Fibroblast of lung (primary cell): ENCODE results near the gene TDP1. TPM values are rescaled to one million over a fixed set of nuclear protein-coding genes. Genes with fewer than 3 reads are reported as not detected.

Experiments
- DNase-seq, 2 donors: peaks; one replicate each; pipeline versions ENCODE4 v3.0.0 to v3.0.0-alpha.2; 2010; ENCODE audit warnings: low read depth in 2 of 2
- H2AFZ ChIP-seq: 2 replicates; pipeline ENCODE4 v1.5.1; 2012; ENCODE audit warnings: low read length, control low read depth, inconsistent platforms
- H3K27ac ChIP-seq: 2 replicates; pipeline ENCODE4 v1.5.1; 2011; ENCODE audit warnings: low read length, control low read depth; ENCODE audit not compliant: insufficient read depth
- H3K27me3 ChIP-seq: 2 replicates; pipeline ENCODE4 v1.5.1; 2011; ENCODE audit warnings: mild to moderate bottlenecking, low read length; ENCODE audit not compliant: control insufficient read depth, insufficient read depth
- H3K36me3 ChIP-seq: 2 replicates; pipeline ENCODE4 v1.5.1; 2011; ENCODE audit warnings: low read length; ENCODE audit not compliant: control insufficient read depth, insufficient read depth
- H3K4me1 ChIP-seq: 2 replicates; pipeline ENCODE4 v1.5.1; 2011; ENCODE audit warnings: low read length; ENCODE audit not compliant: control insufficient read depth, insufficient read depth; ENCODE audit errors: extremely low read depth
- H3K4me2 ChIP-seq: 2 replicates; pipeline ENCODE4 v1.5.1; 2011; ENCODE audit warnings: low read length, control low read depth; ENCODE audit not compliant: insufficient read depth; ENCODE audit errors: extremely low read depth
- H3K4me3 ChIP-seq, 4 experiments: fragments of 200-600 bp in 1 of 4; sonication (generic) in 1 of 4; replicated peaks in 1 of 4; 2 replicates each; pipeline ENCODE4 v1.5.1; 2011 to 2016; ENCODE audit warnings: low read length in 4 of 4, low read depth in 3 of 4, mild to moderate bottlenecking in 3 of 4, control low read depth in 2 of 4, inconsistent platforms in 1 of 4, mixed read lengths in 1 of 4; ENCODE audit not compliant: insufficient read depth in 1 of 4; ENCODE audit errors: control extremely low read depth in 1 of 4
- H3K79me2 ChIP-seq: 2 replicates; pipeline ENCODE4 v1.5.1; 2012; ENCODE audit warnings: mild to moderate bottlenecking, low read length, inconsistent platforms; ENCODE audit not compliant: control insufficient read depth, insufficient read depth
- H3K9ac ChIP-seq: 2 replicates; pipeline ENCODE4 v1.5.1; 2011; ENCODE audit warnings: mild to moderate bottlenecking, low read length, control low read depth; ENCODE audit not compliant: insufficient read depth
- H3K9me3 ChIP-seq: 2 replicates; pipeline ENCODE4 v1.5.1; 2012; ENCODE audit warnings: low read depth, low read length; ENCODE audit not compliant: control insufficient read depth, insufficient read depth
- H4K20me1 ChIP-seq: 2 replicates; pipeline ENCODE4 v1.5.1; 2011; ENCODE audit warnings: low read length; ENCODE audit not compliant: control insufficient read depth, insufficient read depth; ENCODE audit errors: extremely low read depth
- CTCF ChIP-seq, 2 donors: IDR thresholded peaks in 1 of 2; conservative IDR thresholded peaks in 1 of 2; 1 replicate in 1 of 2; 2 replicates in 1 of 2; pipeline ENCODE4 v1.5.1; 2011 to 2012; ENCODE audit warnings: low read length in 2 of 2, control low read depth in 1 of 2, inconsistent platforms in 1 of 2, low read depth in 1 of 2, mild to moderate bottlenecking in 1 of 2
- EZH2 ChIP-seq: IDR thresholded peaks from 2 replicates; pipeline ENCODE4 v1.5.1; 2012; ENCODE audit warnings: low read length, control low read depth, mild to moderate bottlenecking; ENCODE audit errors: missing control alignments
- polyA plus RNA-seq, 2 donors: library from polyadenylated mRNA; depleted of rRNA in 1 of 2; stranded (reverse) in 1 of 2; unstranded in 1 of 2; fragments of >200 nt; gene quantifications; 2 replicates each; pipeline ENCODE4 v1.2.1, GENCODE V29; 2011 to 2012; ENCODE audit warnings: missing spikeins in 1 of 2
- total RNA-seq: library from RNA; depleted of rRNA; stranded (reverse); fragments of >200 nt; gene quantifications from 2 replicates; pipeline ENCODE4 v1.2.1, GENCODE V29; 2014

TDP1 gene
- total and polyA plus RNA-seq, 2 donors (not counting 1 experiment from before 2014, with no cell fraction given) = 11.7 to 13.7 TPM

- no peak overlapping the region for H3K4me3 ChIP-seq
- no peak overlapping the region for H3K4me2 ChIP-seq
- peaks cover 9% of the 10 kb centered on the region for H3K79me2 ChIP-seq
- no peaks in the 10 kb centered on the region for H4K20me1 ChIP-seq
- no peak for DNase-seq
- H3K4me1 ChIP-seq = peaks cover 2% of the 10 kb centered on the region
- no peak for TF ChIP-seq EZH2
- TF ChIP-seq CTCF (conservative IDR thresholded peaks at IDR 0.05 in 1 of 2, IDR thresholded peaks at IDR 0.05 in 1 of 2; ENCODE audit: low read depth in 1 of 2, low read length in 2 of 2) = no peak
- H3K27me3 ChIP-seq = no peaks in the 10 kb centered on the region
- H2AFZ ChIP-seq = no peak overlapping the region
- no peak overlapping the region for H3K9ac ChIP-seq
- H3K27ac ChIP-seq = no peak overlapping the region
- H3K9me3 ChIP-seq = no peaks in the 10 kb centered on the region
- H3K36me3 ChIP-seq = no peaks in the 10 kb centered on the region
Measured at GRCh38 chr14:89952576-89952975, 3.2 kb upstream of the TDP1 start.

DNA sequence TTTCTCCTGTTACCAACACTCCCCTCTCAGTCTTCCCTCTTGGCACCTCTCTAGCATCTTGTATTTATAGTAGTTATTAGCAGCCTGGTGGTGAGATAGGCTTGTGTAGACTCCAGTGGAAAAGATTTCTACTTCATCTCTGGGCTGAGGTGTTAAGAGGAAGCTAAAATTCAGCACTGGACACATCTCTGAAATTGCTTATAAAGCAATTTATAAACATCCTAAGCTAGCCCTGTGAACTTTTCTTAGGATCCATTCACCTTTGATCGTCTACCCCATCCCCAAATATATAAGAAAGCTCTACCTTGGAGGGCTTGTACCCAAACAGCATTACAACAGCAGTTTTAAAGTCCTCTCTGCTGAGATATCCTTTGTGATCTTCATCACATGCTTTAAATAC is 2.1 kb upstream of the TDP1 start:
- H4K20me1 ChIP-seq = no peaks in the 10 kb centered on the region
- H3K9me3 ChIP-seq = no peaks in the 10 kb centered on the region
- H3K4me3 ChIP-seq = peak overlapping the region in 3 of 4 experiments; percentile 68 to 81 (median 79)
- peak overlapping the region; percentile 93 for H3K27ac ChIP-seq
- peaks cover 2% of the 10 kb centered on the region for H3K4me1 ChIP-seq
- H3K27me3 ChIP-seq = no peaks in the 10 kb centered on the region
- H3K9ac ChIP-seq = no peak overlapping the region
- H3K4me2 ChIP-seq = peak overlapping the region; percentile 98
- DNase-seq = no peak
- H2AFZ ChIP-seq = no peak overlapping the region
- no peaks in the 10 kb centered on the region for H3K36me3 ChIP-seq
- peaks cover 17% of the 10 kb centered on the region for H3K79me2 ChIP-seq
- TF ChIP-seq CTCF (conservative IDR thresholded peaks at IDR 0.05 in 1 of 2, IDR thresholded peaks at IDR 0.05 in 1 of 2; ENCODE audit: low read depth in 1 of 2, low read length in 2 of 2) (no peak), EZH2 (no peak)

DNA sequence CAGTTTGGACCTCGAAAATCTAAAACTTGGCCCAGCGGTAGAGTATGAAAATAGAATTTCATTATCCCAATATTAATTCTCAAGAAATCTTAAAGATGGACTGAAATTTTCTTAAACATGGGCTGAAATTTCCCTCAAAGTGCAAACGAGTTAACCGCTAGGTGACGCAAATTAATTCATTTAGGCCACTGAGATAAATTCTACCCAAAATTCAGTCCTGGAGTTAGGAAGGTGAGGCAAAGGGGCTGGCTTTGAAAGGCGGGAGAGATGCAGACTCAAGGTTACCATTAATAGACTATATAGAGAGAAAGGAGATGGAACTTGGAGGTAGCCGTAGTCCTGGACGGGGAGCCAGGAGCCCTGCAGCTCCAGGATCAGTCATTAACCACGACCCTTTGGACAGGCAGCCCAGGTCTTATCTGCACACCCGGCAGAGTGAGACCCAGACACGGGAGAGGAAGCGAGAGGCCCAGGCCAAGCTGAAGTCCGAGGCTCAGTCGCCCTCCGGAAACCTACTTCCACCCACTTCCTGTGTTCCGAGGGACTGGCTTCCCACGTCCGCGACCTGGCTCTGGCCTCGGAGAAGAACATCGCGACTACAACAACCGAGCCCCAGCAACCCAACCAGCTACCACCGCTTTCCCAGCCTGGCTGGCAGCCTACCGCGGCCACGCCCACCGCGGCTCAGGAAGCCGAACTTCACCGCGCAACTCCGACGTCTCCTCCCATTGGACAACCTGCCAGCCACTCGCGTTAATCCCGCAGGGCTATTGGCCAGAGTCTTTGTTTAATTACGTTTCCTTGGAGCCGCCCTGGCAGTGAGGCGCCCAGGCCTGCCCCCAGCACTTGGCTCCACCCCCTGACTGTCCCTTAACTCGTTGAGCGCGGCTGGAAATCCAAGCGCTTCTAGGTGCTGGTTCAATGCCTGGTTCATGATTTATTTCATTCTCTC is 1.4 kb upstream of the TDP1 start, which contains the start of gene EFCAB11:
TSS of gene EFCAB11 (minus strand) at position 661 of the 952 bp plus-strand sequence. CDS start at position 591, 70 bp downstream.
- DNase-seq = peak; percentile 98 to 99
- H3K4me3 ChIP-seq = peak within 1 kb of the TSS; percentile 68 to 81 (median 80)
- H4K20me1 ChIP-seq = no peaks in the 10 kb centered on the region
- H3K27me3 ChIP-seq = no peaks in the 10 kb centered on the region
- peaks cover 2% of the 10 kb centered on the region for H3K4me1 ChIP-seq
- peak within 1 kb of the TSS; percentile 96 for H3K27ac ChIP-seq
- H3K79me2 ChIP-seq = peaks cover 17% of the 10 kb centered on the region
- TF ChIP-seq CTCF (conservative IDR thresholded peaks at IDR 0.05 in 1 of 2, IDR thresholded peaks at IDR 0.05 in 1 of 2; ENCODE audit: low read depth in 1 of 2, low read length in 2 of 2) (peak in 1 of 2 donors; percentile 3), EZH2 (no peak)
- peak within 1 kb of the TSS; percentile 72 for H3K9ac ChIP-seq
- H3K4me2 ChIP-seq = peak within 1 kb of the TSS; percentile 98
- peak within 1 kb of the TSS; percentile 82 for H2AFZ ChIP-seq
- no peaks in the 10 kb centered on the region for H3K9me3 ChIP-seq
- no peaks in the 10 kb centered on the region for H3K36me3 ChIP-seq
